HG03196 (cell line): ENCODE measurements around the gene PMPCA.
A peak's percentile ranks its signal among the peaks of the same experiment; 100 is the strongest.
"Not testable (repeated sequence)": the region's sequence is repeated elsewhere in the genome, so short reads cannot be mapped to it uniquely, and the experiment has no call there.

ENCODE experiments used
- ATAC-seq: cut with Tn5 transposase; IDR thresholded peaks from one replicate; pipeline ENCODE4 v1.9.1; 2021; ENCODE audit not compliant: unreplicated experiment

The PMPCA gene

GRCh38 chr9:136392538-136393449, 17.7 kb upstream of the PMPCA start:
- ATAC-seq, result no peak

- no peak for ATAC-seq
Observed at GRCh38 chr9:136393531-136393930, 16.9 kb upstream of the PMPCA start.

GRCh38 chr9:136394312-136395019, 16.0 kb upstream of the PMPCA start:
- ATAC-seq, result no peak

- ATAC-seq, result no peak
Observed at GRCh38 chr9:136395020-136395340, 15.5 kb upstream of the PMPCA start.

GRCh38 chr9:136395345-136396218, 14.9 kb upstream of the PMPCA start:
- ATAC-seq, result no peak

- ATAC-seq, result no peak
Observed at GRCh38 chr9:136396219-136396515, 14.3 kb upstream of the PMPCA start.

- no peak for ATAC-seq
Observed at GRCh38 chr9:136397643-136398042, 12.8 kb upstream of the PMPCA start.

- no peak for ATAC-seq
Observed at GRCh38 chr9:136398286-136398685, 12.2 kb upstream of the PMPCA start.

GRCh38 chr9:136399176-136400037, 11.1 kb upstream of the PMPCA start:
- ATAC-seq, result peak; percentile 31

GRCh38 chr9:136400038-136400834, 10.2 kb upstream of the PMPCA start, which contains the start of gene SNAPC4:
Gene SNAPC4 (minus strand): TSS chr9:136400170. CDS start chr9:136398428, 1,742 bp downstream.
- peak; percentile 55 for ATAC-seq

GRCh38 chr9:136401173-136401922, 9.1 kb upstream of the PMPCA start:
- no peak for ATAC-seq

- no peak for ATAC-seq
Observed at GRCh38 chr9:136402067-136402466, 8.4 kb upstream of the PMPCA start.

GRCh38 chr9:136403538-136403914, 6.9 kb upstream of the PMPCA start:
- no peak for ATAC-seq

GRCh38 chr9:136403915-136404800, 6.3 kb upstream of the PMPCA start:
- no peak for ATAC-seq

GRCh38 chr9:136404801-136405136, 5.7 kb upstream of the PMPCA start:
- no peak for ATAC-seq

- no peak for ATAC-seq
Observed at GRCh38 chr9:136405481-136405880, 5.0 kb upstream of the PMPCA start.

GRCh38 chr9:136405904-136406303, 4.6 kb upstream of the PMPCA start:
- not testable (repeated sequence) for ATAC-seq

GRCh38 chr9:136407061-136407460, 3.4 kb upstream of the PMPCA start:
- not testable (repeated sequence) for ATAC-seq
